HFF-Myc (cell line): ENCODE measurements around the gene AMOT.

Source experiments
- DNase-seq: peaks from one replicate; pipeline ENCODE4 v3.0.0-alpha.2; 2011; ENCODE audit warnings: low read depth; ENCODE audit errors: extremely low read depth
- H3K4me3 ChIP-seq: replicated peaks from 2 replicates; pipeline ENCODE4 v1.5.1; 2011; ENCODE audit warnings: low read depth, mild to moderate bottlenecking, control low read depth, low read length
- CTCF ChIP-seq: IDR thresholded peaks from 2 replicates; pipeline ENCODE4 v1.5.1; 2012; ENCODE audit warnings: mild to moderate bottlenecking, low read depth, low read length, control low read depth; ENCODE audit errors: missing control alignments

AMOT gene

GRCh38 chrX:112759966-112760365 lies 80.7 kb downstream of the AMOT start:
- H3K4me3 ChIP-seq = no peak overlapping the region
- TF ChIP-seq CTCF = no peak
- no peak for DNase-seq

GRCh38 chrX:112759512-112759911 lies 81.1 kb downstream of the AMOT start:
- no peak for DNase-seq
- TF ChIP-seq CTCF = no peak

GRCh38 chrX:112757946-112758345 lies 82.7 kb downstream of the AMOT start:
- no peak overlapping the region for H3K4me3 ChIP-seq
- DNase-seq = no peak
- TF ChIP-seq CTCF = no peak

More at GRCh38 chrX:112759512-112759911, 81.1 kb downstream of the AMOT start:
- H3K4me3 ChIP-seq = no peak overlapping the region

GRCh38 chrX:112753116-112753515 lies 87.5 kb downstream of the AMOT start:
- H3K4me3 ChIP-seq = no peak overlapping the region
- no peak for DNase-seq
- no peak for TF ChIP-seq CTCF

GRCh38 chrX:112751076-112751475 lies 89.6 kb downstream of the AMOT start:
- no peak overlapping the region for H3K4me3 ChIP-seq
- no peak for DNase-seq
- TF ChIP-seq CTCF = no peak

- no peak for DNase-seq
- no peak overlapping the region for H3K4me3 ChIP-seq
- TF ChIP-seq CTCF = no peak
Observed at GRCh38 chrX:112746812-112747595, 93.6 kb downstream of the AMOT start.
